Measurements from ENCODE around the gene GP1BA.

GRCh38 chr17:4892499-4893221, 39.4 kb upstream of the GP1BA start:
- no peak for TF ChIP-seq POLR2A (IDR thresholded peaks at IDR 0.05)
- TF ChIP-seq, protein P1, sequence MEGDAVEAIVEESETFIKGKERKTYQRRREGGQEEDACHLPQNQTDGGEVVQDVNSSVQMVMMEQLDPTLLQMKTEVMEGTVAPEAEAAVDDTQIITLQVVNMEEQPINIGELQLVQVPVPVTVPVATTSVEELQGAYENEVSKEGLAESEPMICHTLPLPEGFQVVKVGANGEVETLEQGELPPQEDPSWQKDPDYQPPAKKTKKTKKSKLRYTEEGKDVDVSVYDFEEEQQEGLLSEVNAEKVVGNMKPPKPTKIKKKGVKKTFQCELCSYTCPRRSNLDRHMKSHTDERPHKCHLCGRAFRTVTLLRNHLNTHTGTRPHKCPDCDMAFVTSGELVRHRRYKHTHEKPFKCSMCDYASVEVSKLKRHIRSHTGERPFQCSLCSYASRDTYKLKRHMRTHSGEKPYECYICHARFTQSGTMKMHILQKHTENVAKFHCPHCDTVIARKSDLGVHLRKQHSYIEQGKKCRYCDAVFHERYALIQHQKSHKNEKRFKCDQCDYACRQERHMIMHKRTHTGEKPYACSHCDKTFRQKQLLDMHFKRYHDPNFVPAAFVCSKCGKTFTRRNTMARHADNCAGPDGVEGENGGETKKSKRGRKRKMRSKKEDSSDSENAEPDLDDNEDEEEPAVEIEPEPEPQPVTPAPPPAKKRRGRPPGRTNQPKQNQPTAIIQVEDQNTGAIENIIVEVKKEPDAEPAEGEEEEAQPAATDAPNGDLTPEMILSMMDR (IDR thresholded peaks at IDR 0.05): no peak
